ENCODE data around the gene ZNF335. TPM values are rescaled to one million over a fixed set of nuclear protein-coding genes. Genes with fewer than 3 reads are reported as not detected.

Gene ZNF335
- total RNA-seq, 6 experiments from 2014 or later = 13.1 to 14.6 (median 13.5) TPM

DNA sequence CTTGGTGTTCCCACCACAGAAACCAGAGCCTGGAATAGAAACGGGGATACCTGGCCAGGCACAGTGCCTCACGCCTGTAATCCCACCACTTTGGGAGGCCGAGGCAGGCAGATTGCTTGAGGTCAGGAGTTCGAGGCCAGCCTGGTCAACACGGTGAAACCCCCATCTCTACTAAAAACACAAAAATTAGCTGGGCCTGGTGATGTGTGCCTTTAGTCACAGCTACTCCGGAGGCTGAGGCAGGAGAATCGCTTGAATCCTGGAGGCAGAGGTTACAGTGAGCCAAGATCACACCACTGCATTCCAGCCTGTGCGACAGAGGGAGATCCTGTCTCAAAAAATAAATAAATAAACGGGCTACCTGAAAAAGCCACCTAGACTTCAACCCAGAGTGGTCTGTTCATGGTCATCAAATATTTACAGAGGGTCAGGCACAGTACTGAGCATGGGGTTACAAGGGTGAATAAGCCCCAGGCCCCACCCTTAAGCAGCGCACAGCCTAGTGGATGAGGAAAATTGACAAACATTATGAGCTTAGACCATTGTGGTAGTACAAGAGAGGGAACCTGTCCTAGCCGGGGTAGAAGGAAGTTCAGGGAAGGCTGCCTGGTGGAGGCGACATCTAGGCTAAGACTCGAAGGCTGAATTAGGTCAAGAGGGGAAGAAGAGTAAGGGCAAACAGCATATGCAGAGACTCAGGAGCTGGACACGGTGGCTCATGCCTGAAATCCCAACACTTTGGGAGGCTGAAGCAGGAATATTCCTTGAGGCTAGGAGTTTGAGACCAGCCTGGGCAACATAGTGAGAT, 44.7 kb downstream of the ZNF335 start:
- no peak overlapping the region for H3K27ac Mint-ChIP-seq
- no peak overlapping the region for H3K4me3 Mint-ChIP-seq
- H3K4me1 Mint-ChIP-seq (ENCODE audit: low read depth) = peaks cover 6% of the 10 kb centered on the region
- no peaks in the 10 kb centered on the region for H3K9me3 Mint-ChIP-seq
- no peak for DNase-seq
- H3K27me3 Mint-ChIP-seq (ENCODE audit: insufficient read depth) = no peaks in the 10 kb centered on the region; the same call in 1 of the 2 replicates
- no peaks in the 10 kb centered on the region for H3K36me3 Mint-ChIP-seq (ENCODE audit: low read depth)
- TF ChIP-seq, protein P1, sequence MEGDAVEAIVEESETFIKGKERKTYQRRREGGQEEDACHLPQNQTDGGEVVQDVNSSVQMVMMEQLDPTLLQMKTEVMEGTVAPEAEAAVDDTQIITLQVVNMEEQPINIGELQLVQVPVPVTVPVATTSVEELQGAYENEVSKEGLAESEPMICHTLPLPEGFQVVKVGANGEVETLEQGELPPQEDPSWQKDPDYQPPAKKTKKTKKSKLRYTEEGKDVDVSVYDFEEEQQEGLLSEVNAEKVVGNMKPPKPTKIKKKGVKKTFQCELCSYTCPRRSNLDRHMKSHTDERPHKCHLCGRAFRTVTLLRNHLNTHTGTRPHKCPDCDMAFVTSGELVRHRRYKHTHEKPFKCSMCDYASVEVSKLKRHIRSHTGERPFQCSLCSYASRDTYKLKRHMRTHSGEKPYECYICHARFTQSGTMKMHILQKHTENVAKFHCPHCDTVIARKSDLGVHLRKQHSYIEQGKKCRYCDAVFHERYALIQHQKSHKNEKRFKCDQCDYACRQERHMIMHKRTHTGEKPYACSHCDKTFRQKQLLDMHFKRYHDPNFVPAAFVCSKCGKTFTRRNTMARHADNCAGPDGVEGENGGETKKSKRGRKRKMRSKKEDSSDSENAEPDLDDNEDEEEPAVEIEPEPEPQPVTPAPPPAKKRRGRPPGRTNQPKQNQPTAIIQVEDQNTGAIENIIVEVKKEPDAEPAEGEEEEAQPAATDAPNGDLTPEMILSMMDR (IDR thresholded peaks at IDR 0.05) = no peak

DNA sequence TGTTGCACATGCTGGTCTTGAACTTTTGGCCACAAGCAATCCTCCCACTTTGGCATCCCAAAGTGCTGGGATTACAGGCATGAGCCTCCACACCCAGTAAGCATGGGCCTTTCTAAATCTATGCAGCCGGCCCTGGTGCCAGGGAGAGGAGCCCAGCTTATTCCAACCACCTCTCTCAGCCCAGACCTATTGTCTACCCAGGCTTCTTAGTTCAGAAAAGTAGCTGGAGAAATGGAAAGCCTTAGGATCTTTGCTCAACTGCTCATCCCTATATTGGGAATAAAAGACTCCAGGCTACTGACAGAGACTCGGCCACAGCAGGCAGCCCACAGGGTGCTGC, 45.3 kb downstream of the ZNF335 start:
- H3K9me3 Mint-ChIP-seq = no peaks in the 10 kb centered on the region
- peaks cover 6% of the 10 kb centered on the region for H3K4me1 Mint-ChIP-seq (ENCODE audit: low read depth)
- no peak overlapping the region for H3K4me3 Mint-ChIP-seq
- no peak for DNase-seq
- H3K36me3 Mint-ChIP-seq (ENCODE audit: low read depth) = no peaks in the 10 kb centered on the region
- H3K27me3 Mint-ChIP-seq (ENCODE audit: insufficient read depth) = no peaks in the 10 kb centered on the region; the same call in 1 of the 2 replicates
- no peak overlapping the region for H3K27ac Mint-ChIP-seq
- TF ChIP-seq, protein P1 (IDR thresholded peaks at IDR 0.05) = no peak

DNA sequence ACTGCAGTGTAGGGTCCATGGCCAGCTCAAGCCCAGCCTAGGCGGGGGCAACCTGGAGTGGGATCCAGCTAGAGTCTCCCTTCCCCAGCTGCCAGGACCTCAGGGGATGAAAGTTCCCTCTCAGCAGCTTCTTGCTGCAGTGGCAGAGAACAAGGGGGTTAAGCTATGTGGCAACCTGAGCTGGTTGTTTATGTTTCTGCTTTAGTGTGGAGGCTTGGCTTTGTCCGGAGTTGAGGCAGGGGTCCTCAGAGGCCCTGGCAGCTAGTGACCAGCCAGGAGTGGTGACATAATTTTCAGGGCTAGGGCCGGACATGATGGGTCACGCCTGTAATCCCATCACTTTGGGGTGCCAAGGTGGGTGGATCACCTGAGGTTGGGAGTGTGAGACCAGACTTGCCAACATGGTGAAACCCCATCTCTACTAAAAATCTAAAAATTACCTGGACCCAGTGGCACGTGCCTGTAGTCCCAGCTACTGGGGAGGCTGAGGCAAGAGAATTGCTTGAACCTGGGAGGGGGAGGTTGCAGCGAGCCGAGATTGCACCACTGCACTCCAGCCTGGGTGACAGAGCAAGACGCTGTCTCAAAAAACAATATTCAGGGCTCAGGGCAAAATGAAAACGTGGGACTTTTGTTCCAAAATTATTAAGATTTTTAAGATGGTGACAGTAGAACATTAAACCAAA, 46.0 kb downstream of the ZNF335 start:
- H3K4me3 Mint-ChIP-seq = no peak overlapping the region
- TF ChIP-seq, protein P1 (IDR thresholded peaks at IDR 0.05) = no peak
- peaks cover 6% of the 10 kb centered on the region for H3K4me1 Mint-ChIP-seq (ENCODE audit: low read depth)
- no peaks in the 10 kb centered on the region for H3K36me3 Mint-ChIP-seq (ENCODE audit: low read depth)
- DNase-seq = no peak
- H3K9me3 Mint-ChIP-seq = no peaks in the 10 kb centered on the region
- peaks cover 3% of the 10 kb centered on the region for H3K27me3 Mint-ChIP-seq (ENCODE audit: insufficient read depth)
- no peak overlapping the region for H3K27ac Mint-ChIP-seq

DNA sequence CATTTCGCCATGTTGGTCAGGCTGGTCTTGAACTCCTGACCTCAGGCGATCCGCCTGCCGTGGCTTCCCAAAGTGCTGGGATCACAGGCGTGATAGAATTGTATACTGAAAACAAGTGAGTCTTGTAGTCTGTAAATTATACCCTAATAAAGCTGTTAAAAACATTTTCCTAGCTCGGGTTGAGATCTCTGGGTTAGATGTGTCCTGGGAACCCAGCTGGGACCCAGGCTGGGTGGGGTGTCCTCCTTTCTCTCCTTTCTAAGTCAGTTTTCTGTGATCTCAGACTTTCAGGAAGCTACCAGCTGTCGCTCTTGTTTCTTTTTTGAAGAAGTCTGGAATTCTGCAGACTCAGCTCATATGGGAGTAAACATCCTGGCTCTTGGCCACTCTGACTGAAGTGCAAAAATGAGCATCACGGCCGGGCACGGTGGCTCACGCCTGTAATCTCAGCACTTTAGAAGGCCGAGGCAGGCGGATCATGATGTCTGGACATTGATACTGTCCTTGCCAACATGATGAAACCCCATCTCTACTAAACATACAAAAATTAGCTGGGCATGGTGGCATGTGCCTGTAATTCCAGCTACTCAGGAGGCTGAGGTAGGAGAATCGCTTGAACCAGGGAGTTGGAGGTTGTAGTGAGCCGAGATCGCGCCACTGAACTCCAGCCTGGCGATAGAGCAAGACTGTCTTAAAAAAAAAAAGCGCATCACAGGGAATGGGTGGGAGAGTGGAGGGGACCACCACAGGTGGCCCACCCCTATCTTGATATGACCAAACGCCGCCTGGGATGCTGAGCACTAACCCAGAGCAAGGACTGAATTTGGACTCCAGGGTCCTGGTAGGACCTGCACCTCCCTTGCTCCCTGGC, 47.4 kb downstream of the ZNF335 start:
- DNase-seq = no peak
- Mint-ChIP-seq H3K27ac (no peak overlapping the region), H3K9me3 (no peaks in the 10 kb centered on the region), H3K4me1 (ENCODE audit: low read depth) (peaks cover 17% of the 10 kb centered on the region), H3K4me3 (peak overlapping the region; percentile 41; the same call in 1 of the 2 replicates), H3K27me3 (ENCODE audit: insufficient read depth) (peaks cover 3% of the 10 kb centered on the region), H3K36me3 (ENCODE audit: low read depth) (no peaks in the 10 kb centered on the region)
- TF ChIP-seq, protein P1 (IDR thresholded peaks at IDR 0.05) = no peak

DNA sequence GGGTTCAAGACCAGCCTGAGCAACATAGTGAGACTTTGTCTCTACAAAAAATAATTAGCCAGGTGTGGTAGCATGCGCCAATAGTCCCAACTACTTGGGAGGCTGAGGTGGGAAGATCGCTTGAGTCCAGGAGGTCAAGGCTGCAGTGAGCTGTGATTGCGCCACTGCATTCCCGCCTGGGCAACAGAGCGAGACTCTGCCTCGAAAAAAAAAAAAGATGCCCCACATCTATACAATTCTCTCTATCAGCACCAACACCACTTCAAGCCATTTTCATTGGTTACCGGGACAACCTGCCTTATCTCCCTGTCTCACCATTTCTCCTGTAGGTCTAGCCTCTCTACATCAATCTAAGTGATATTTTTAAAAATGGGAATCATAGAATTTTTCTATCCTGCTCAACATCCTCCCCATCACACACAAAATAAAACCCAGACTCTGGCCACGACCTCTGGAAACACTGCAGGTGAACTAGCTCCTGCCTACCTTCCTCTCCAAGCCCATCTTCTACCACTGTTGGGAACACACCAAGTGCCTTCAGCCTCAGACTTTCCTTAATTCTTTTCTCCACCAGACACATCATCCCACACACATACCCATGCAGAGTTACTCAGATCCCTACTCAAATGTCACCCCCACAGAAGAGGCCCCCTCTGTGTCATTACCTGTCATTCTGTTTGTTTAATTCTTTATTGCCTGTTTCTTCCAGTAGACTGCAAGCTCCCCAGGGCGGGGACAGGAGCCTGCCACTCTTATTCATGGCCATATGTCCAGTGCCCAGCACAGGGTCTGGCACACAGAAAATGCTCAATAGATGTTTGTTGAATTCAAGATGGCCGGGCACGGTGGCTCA, 50.4 kb downstream of the ZNF335 start:
- no peaks in the 10 kb centered on the region for H3K9me3 Mint-ChIP-seq
- H3K27me3 Mint-ChIP-seq (ENCODE audit: insufficient read depth) = peaks cover 5% of the 10 kb centered on the region
- DNase-seq = no peak
- TF ChIP-seq, protein P1 (IDR thresholded peaks at IDR 0.05) = no peak
- H3K27ac Mint-ChIP-seq = no peak overlapping the region
- peaks cover 30% of the 10 kb centered on the region for H3K4me1 Mint-ChIP-seq (ENCODE audit: low read depth)
- no peak overlapping the region for H3K4me3 Mint-ChIP-seq
- no peaks in the 10 kb centered on the region for H3K36me3 Mint-ChIP-seq (ENCODE audit: low read depth)
